HG02798 (cell line): ENCODE results near the gene CDC42BPB.
A peak's percentile ranks its signal among the peaks of the same experiment; 100 is the strongest.

Experiments used
- ATAC-seq: cut with Tn5 transposase; IDR thresholded peaks from one replicate; pipeline ENCODE4 v1.9.1; 2021; ENCODE audit warnings: mild to moderate bottlenecking; ENCODE audit not compliant: unreplicated experiment, poor library complexity

CDC42BPB gene

DNA sequence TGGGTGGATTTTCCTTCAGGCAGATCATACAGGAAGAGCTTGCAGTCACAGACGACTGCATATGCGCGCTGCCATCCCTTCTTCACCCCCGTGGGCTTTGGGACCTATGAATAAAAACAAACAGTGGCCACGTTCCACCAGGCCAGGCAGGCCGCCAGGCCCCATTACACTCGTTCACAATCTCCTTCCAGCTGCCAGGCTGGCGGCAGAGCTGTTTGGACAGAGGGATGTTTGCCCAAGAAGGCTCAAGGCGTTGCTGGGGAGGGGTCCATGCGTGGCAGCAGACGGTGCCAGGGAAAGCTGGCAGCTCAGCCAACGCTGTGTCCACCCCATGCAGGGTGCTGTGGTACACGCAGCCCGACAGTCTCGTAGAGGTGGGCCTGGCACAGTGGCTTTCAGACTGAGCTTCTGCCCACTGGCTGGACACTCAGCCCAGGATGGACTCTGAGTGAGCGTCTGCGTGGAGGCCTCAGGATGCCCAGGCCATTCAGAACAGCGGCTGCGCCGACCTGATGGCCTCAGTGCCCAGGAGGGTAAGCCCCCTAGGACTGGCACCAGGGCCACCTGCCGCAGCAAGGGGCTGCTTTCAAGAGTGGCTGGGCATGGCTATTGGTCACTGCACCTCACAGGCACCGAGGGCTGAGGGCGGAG lies 107.4 kb downstream of the CDC42BPB start:
- ATAC-seq, result no peak

DNA sequence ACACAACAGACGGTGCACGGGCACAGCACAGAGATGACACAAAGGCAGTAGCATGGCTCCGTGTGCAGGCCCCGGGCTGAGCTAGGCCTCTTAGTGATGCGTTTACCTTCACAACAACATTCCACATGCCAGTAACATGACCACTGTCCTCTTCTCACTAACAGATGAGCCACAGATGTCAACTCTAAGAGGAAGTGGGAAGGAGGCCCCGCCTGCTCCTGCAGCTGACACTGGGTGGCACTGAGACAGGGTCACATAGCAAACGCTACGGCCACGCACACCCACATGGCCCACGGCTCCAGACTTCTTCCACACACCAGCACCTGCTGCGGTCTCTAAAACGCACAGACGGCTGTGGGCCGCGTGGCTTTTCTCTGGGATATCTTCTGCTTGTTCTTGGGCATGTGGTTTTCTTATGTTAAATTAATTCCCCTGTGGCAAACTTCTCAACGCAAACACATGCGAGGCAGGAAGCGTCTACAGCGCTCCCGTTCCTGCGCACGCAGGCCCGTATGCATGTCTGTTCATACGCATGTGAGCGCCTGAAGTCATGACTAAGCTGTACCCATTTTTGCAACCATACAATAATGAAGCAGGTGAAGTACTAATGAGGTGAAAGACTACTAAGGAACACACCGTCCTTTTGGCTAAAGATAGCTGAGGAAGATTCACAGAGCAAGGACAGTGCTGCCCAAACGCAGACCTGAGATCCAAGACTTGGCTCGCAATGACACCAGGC lies 108.1 kb downstream of the CDC42BPB start:
- ATAC-seq, result peak; percentile 61

DNA sequence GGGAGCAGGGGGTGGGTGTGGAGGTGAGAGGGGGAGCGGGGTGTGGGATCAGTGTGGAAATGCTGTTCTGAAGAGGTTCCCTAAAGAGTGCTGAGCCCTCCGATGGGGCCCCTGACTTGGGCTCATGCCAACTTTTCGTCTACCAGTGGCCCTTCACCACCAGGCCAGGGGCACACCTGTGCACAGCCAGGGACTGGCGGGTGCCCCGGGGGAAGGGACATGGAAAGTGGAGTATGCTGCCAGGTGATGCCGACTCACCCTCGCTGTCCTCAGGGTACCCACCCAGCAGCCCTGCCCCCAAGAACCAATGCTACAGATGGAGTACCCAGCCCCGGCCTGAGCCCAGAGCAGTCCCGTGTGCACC lies 108.7 kb downstream of the CDC42BPB start:
- no peak for ATAC-seq

DNA sequence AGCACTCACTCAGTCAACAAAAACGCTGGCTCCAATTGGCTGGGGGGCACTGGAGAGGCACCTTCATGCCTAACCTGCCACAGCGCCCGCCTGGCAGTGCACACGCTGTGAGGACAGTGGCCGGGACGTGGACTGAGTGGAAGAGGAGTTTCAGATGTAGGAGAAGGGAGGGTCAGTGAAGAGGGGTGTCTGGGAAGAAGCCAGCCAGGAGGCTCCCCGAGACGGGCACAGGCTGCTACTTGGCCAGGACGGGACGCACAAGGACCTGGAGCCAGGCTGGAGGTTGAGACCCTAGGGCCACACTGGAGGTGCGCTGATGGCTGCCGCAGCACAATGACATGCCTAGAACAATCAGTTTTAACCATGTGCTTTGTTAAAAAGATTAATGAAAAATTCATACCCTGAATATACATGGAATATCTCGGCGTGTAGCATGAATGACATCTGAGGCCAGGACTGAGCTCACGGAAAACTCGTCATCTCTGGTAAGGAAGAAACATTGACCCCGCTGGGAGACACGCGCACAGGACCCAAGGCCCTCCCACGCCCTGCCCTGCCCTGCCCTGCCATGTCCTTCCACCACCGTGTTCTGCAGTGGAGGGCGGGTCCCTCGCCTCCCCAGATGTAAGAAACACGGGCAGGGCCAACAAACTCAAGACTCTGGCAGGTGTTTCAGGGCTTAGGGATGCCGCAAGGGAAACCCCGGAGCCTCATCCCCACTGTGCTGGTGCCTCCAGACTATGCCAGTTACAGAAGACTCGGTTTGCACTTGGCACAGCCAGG lies 109.8 kb downstream of the CDC42BPB start:
- no peak for ATAC-seq

DNA sequence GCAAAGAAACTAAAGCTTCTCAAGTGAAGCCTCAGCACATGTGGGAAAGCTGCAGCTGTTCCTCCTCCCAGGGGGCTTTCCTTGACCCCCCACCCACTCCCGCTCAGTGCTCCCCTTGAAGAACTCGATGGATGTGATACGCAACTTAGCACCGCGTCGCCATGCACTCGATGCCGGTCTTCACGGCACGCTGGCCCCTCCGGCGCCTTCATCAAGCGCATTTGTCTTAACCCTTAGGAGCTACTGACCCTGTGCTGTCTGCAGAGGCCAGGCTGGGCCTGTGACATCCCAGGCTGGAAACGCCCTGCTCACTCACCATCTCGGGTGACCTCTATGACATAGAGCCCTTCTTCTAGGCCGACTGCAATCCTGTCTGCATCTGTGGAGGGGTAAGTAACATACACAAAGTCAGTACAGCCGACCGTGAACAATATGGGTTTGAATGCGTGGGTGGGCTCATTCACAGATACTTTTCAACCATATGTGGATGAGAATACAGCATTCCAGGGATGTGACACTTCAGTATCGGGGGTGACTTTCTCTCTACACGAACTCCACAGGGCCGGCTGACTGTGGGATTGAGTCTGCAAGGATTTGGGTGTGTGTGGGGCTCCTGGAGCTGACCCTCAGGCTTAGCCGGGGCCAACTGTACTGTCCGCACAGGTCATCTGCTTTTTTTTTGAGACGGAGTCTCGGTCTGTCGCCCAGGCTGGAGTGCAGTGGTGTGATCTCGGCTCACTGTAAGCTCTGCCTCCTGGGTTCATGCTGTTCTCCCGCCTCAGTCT lies 111.8 kb downstream of the CDC42BPB start:
- no peak for ATAC-seq

DNA sequence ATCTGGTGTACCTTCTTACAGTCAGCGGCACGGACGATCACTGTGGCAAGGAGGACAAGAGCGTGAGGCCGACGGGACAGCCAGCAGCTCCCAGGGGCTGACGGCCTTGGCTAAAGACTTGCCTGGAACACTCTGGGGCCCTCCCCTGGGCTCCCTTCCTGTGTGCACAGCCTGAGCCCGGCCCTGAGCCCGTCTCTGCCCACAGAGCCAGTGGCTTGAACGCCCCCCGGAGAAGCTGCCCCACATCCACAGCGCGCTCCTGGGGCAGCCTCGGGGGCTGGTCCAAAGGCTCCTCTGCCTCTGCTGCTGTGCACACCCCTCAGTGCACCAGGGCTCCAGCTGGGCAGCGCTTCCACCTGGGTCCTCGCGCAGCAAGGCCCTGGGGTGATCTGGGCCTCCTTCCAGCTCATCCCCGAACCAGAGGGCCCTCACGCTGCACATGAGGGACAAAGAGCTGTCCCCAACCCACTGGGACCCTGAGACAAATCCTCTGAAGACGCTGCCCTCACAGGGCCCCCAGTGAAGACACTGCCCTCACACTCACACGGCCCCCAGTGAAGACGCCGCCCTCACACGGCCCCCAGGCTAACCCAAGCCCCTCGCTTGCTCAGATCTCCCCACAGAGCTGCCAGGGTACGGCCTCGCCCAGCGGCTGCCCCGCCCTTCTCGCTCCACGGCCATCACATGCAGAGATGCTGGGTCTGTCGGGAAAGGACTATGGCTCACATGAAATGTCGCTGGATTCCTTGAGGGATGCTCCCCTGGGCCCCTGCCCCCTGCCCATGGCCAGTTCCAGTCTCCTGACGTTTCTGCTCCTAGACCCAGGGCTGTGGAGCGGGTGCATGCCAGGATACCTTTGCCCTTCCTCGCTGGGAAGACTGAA lies 112.7 kb downstream of the CDC42BPB start:
- ATAC-seq, result no peak

DNA sequence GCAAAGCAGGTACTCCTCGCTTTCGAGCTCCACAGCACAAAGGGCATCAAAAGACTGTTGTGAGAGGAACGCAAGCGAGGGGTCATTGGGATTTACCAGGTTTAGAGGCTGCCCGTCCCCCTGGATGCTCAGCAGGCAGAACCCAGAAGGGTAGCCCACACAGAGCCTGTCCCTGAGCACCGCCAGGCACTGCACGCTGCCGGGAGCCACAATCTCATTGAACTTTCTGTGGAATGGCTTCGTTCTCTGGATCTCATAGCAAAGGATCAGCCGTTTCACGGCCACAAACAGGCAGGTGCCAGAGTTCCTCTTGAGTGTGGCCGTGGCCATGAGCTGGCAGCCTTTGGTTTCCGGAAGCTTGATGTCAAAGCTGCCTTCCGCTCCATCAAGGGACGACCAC lies 113.4 kb downstream of the CDC42BPB start:
- ATAC-seq, result no peak

DNA sequence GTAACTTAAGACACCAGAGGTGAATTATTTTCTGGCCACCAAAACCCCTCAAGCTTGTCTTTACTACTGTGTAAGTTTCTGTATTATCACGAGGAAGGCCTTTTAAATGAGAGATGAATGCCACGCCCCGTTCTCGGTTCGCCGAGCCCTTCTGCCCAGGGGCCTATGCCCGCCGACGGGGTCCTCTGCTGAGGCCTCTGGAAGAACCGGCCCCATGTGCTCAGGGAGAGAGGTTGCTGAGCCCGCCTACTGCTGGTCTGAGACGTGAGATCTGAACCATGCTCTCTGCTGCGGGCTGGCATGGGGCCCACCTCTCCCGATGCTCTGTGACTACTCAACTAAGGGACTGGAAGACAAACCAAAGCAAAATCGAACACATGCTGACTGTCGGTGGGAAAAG lies 113.9 kb downstream of the CDC42BPB start:
- no peak for ATAC-seq

DNA sequence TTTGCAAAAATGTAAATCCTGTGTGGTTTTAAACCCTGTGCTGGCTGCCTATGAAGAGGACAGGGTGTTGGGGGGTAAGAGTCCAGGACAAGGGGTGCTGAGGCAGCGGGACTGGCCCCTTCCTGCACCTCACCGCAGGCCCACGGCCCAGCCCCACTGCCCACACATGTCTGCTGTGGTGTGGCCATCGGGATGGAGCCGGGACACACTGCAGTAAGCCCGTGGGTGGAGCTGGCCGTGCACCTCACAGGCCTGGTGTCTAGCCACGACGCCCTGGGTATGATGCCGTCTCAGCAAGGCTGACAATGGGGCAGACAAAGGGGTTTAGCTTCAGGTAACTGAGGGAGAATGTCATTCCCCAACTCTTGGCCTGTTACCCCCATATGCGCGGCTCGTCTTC lies 115.3 kb downstream of the CDC42BPB start:
- ATAC-seq, result no peak

DNA sequence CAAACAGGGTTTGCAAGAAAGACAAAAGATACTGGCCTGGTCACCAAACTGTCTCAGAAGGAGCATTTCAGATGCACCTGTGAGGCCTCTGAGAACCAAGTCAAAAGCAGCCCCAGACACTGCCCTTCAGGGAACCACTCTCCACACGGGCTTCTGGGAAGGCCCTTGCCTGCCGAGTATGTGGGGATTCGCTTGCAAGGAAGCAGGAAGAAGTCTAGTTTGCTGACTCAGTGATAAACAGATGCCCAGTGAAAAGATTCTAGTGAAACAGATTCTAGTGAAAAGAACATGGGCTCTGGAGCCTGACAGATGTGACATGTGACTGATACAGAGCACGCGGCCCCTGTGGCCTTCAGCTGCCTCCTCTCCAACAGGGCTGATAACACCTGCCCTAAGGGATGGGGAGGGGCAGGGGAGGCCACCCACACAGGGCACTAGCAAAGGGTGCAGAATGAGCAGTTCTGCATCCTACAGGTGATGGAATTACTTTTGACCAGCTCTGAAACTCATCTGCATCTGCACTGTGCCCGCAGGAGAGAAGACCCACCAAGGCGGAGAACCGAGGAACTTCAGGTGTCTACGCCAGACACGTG lies 115.8 kb downstream of the CDC42BPB start:
- no peak for ATAC-seq

DNA sequence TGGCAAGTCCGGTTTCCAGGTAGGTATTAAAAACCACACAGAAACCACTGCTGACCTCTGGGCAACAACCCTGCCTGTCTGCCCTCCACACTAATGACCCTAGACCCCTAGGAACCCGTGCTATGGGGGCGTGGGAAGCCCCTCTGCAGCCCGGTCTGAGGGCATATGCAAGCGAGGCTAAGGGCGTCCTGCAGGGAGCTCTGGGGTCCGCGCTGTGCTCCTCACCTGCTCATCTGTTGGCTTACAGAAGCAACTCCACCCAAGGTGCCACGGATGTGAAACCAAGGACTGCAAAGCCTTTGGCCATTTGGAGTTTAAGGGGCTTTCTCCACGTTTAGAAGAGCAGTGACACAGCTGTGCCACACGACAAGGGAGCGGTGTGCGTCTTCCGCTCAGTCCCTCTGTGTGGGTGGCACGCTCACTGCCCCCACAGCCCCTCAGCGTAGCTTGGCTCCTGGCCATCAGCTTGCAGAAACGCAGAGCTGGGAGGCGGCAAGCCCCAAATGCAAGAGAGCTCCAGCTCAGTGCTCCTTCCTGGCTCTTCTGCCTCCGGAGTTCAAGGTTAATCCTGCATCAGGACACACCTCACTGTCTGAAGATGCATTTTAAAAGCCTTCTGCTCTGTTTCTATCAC lies 116.5 kb downstream of the CDC42BPB start:
- no peak for ATAC-seq

DNA sequence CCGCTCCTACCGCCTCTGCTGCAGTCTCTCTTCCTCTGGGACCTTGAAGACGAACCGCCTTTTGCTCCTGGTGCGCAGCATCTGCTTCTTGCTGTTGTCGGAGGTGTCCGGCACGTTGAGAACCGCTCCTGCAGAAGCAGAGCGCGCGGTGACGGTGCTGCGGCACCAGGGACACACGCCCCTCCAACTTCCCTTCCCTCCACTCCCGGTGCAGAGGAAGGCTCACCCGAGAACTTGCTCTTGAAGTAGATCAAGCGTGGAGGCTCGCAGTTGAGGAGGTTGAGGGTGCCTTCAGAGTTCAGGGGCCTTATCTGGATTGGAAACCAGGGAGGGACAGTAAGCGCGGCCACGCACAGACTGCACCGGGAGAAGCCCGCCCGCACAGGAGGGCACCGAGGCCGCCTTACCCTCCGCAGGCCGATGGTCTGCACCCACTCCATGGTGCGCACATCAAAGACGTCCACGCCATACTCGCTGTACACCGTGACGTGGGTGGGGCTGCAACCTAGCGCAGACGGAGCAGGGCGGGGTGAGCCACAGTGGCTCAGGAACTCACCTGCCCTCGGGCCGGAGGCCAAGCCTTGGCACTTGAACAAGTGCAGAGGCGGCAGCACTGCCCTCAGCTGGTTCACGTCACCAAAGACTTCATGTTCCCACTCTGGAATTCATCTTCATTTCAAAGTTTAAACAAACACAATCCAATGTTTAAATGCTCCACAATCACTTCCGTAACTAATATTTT lies 117.4 kb downstream of the CDC42BPB start:
- no peak for ATAC-seq

DNA sequence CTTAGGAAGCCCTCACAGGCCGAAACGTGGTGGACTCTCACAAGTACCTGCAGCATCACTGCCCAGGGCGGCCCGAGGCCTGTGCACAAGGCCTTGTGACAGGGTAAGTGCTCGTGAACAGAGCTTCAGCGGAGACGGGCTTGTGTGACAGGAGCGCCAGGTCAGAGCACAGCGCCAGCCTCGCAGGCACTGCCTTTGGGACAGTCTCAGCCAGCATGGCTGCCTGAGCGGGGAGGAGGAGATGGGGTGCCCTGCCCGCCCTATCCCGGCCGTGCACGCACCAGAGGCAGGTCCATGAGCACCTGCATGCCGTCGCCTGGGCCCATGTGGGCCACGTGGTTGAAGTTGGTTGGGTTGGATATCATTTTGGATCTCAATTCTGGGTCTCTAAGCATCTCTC lies 118.0 kb downstream of the CDC42BPB start:
- no peak for ATAC-seq

DNA sequence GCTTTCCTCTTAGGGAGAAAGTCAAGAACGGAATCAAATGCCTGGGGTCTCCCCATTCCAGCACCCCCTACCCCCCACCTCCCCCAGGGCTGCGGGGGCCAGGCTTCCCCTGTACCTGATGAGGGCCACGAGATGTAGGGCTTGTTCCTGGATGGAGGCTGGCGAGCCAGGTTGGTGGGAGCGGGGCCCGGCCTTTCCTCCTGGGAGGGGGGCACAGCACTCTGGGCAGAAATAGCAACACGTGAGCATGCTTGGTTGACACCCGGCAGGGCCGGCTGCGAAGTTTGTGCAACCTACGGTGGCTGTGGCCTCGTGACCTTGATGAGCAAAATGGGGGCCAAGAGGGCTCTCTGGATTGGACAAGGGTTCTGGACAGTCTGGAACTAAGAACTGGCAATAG lies 119.2 kb downstream of the CDC42BPB start:
- no peak for ATAC-seq

DNA sequence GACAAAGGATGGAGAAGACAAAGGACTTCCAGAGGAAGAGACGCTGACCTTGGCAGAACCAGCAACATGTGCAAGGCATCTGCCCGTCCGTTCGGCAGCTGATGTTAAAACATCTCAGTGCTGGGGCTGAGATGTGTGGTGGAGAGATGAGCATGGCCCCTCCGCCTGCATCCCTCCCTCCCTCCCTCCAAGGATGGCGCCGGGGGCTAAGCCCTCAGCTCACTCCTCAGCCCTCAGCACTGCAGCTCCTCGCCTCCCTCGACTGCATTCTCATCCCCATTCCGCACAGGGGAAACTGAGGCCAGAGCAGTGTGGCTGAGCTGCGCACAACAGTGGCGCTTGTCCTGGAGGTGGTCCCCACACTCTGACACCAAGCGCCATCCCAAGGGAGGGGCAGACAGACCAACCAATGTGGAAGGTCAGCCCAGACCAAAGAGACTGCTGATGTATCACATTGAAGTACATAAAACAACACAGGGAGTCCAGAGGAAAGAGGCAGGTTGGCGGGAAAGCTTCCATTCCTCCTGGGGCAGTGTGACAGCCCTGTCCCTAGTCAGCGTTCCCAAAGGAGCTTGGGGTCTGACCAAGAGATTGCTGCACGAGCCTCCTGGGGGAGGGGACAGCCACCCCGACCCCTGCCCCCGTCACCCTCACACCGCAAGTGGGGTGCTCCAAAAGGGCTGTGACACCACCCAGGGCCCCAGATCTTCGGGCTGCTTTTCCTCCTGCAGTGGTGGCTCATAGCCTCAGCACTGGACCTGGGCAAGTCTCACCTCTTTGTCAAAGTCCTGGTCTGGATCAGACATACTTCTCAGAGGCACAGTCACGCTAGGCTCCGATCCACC lies 119.8 kb downstream of the CDC42BPB start:
- ATAC-seq, result no peak

DNA sequence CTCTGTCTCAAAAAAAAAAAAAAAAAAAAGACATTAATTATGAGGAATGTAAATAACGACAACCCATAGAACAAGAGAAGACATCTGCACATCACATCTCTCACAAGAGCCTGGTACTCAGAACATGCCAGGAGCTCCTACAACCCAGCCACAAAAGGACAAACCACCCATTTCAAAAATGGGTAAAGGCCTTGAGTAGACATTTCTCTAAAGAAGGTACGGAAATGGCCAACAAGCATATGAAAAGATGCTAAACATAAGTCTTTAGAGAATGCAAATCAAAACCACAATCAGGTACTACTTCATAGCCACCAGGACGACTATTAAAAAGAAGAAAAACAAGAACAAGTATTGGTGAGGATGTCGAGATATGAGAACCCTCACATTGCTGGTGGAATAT lies 121.6 kb downstream of the CDC42BPB start:
- no peak for ATAC-seq

DNA sequence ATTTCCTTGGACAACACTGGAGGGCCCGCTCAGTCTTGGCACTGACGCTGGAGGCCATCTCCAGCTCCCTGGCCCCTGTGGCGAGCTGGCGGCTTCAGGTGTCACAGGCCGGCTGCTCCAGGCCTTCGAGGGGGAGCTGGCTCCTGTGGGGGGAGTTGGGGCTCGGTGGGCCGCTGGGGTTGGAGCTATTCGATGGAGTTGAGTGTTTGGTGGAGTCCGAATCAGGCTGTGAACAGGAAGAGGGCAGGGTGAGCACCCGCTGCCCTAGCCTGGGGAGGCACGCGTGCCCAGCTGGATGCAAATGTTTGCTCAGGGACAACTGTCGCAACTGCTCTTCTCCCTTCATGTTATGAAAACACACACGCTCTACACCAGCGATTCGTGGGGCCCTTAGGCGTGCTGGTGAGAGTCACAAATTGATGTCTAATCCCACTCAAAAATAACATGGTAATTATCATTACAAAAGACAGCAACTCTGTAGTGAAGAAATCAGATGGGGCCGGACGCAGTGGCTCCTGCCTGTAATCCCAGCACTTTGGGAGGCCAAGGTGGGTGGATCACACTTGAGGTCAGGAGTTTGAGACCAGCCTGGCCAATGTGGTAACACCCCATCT lies 123.6 kb downstream of the CDC42BPB start:
- ATAC-seq, result no peak
